T-helper 2 cell (primary cell): ENCODE results near the gene RIOK2.

Experiments
- DNase-seq, 5 experiments: peaks; one replicate each; pipeline versions ENCODE4 v3.0.0 to v3.0.0-alpha.2; 2012 to 2022

The RIOK2 gene

GRCh38 chr5:97121848-97122247 is 61.2 kb downstream of the RIOK2 start:
- DNase-seq: no peak

GRCh38 chr5:97120195-97120594 is 62.9 kb downstream of the RIOK2 start:
- no peak for DNase-seq

GRCh38 chr5:97119007-97119390 is 64.0 kb downstream of the RIOK2 start:
- no peak for DNase-seq

GRCh38 chr5:97118261-97119006 is 64.6 kb downstream of the RIOK2 start:
- DNase-seq: no peak

- DNase-seq: no peak
Observed at GRCh38 chr5:97115932-97116331, 67.1 kb downstream of the RIOK2 start.

GRCh38 chr5:97112230-97112629 is 70.8 kb downstream of the RIOK2 start:
- DNase-seq: no peak

- no peak for DNase-seq
Observed at GRCh38 chr5:97111616-97112015, 71.4 kb downstream of the RIOK2 start.

- DNase-seq: no peak
Observed at GRCh38 chr5:97111004-97111403, 72.0 kb downstream of the RIOK2 start.
